Caco-2 (cell line): ENCODE results near the gene CLEC17A. TPM values are rescaled to one million over a fixed set of nuclear protein-coding genes. Genes with fewer than 3 reads are reported as not detected.

Experiments used
- BruUV-seq: library from RNA; stranded (reverse); fragments of 400-500 nt; replicated peaks from 2 replicates; lab custom pipeline; 2021; lab: Mats Ljungman, UMichigan
- CTCF ChIA-PET: fragments of 300-600 bp; sonication (Branson Sonifier 250); formaldehyde crosslinking; loops from one replicate; lab custom pipeline; 2022; ENCODE audit warnings: antibody characterized with exemption; lab: Charles Lee
- POLR2A ChIA-PET: fragments of 300-600 bp; sonication (Branson Sonifier 250); formaldehyde crosslinking; loops from one replicate; lab custom pipeline; 2022; ENCODE audit warnings: antibody characterized with exemption; lab: Charles Lee
- DNase-seq, 2 experiments: peaks; one replicate each; pipeline versions ENCODE4 v3.0.0 to v3.0.0-alpha.2; 2020 to 2022
- H3K27me3 ChIP-seq: replicated peaks from 2 replicates; pipeline ENCODE4 v1.6.0; 2011; ENCODE audit warnings: low read length; ENCODE audit not compliant: control insufficient read depth, insufficient read depth
- H3K36me3 ChIP-seq: 2 replicates; pipeline ENCODE4 v1.5.1; 2011; ENCODE audit warnings: low read length; ENCODE audit not compliant: control insufficient read depth, insufficient read depth
- H3K4me1 ChIP-seq: fragments of 250-450 bp; sonication (Bioruptor Pico); 2 replicates; pipeline ENCODE4 v1.5.1; 2020; ENCODE audit warnings: mild to moderate bottlenecking
- H3K4me3 ChIP-seq: 2 replicates; pipeline ENCODE4 v1.5.1; 2011; ENCODE audit warnings: low read depth, mild to moderate bottlenecking, control low read depth, low read length
- H3K9me3 ChIP-seq: fragments of 250-450 bp; sonication (Bioruptor Pico); 2 replicates; pipeline ENCODE4 v1.5.1; 2020; ENCODE audit warnings: mild to moderate bottlenecking, moderate library complexity
- H3K27ac Mint-ChIP-seq: one replicate; pipeline ENCODE4 v1.8.0; 2022; ENCODE audit warnings: mixed read lengths; ENCODE audit not compliant: unreplicated experiment
- H3K27me3 Mint-ChIP-seq: one replicate; pipeline ENCODE4 v1.8.0; 2022; ENCODE audit warnings: mixed read lengths; ENCODE audit not compliant: insufficient read depth, unreplicated experiment
- H3K36me3 Mint-ChIP-seq: one replicate; pipeline ENCODE4 v1.8.0; 2022; ENCODE audit warnings: mild to moderate bottlenecking, mixed read lengths; ENCODE audit not compliant: insufficient read depth, unreplicated experiment
- H3K4me1 Mint-ChIP-seq: one replicate; pipeline ENCODE4 v1.8.0; 2022; ENCODE audit warnings: low read depth, mixed read lengths; ENCODE audit not compliant: unreplicated experiment
- H3K4me3 Mint-ChIP-seq: one replicate; pipeline ENCODE4 v1.8.0; 2022; ENCODE audit warnings: mild to moderate bottlenecking, moderate library complexity, mixed read lengths; ENCODE audit not compliant: unreplicated experiment
- H3K9me3 Mint-ChIP-seq: one replicate; pipeline ENCODE4 v1.8.0; 2022; ENCODE audit warnings: mixed read lengths; ENCODE audit not compliant: unreplicated experiment
- intact Hi-C: fragments of 100-400 bp; cut with micrococcal nuclease; formaldehyde crosslinking; loops from one replicate; pipeline ENCODE4 v1.10.0; 2022; ENCODE audit not compliant: unreplicated experiment
- total RNA-seq: library from RNA; stranded (reverse); gene quantifications from 2 replicates; pipeline ENCODE4 v1.2.3, GENCODE V29; 2022
- TF ChIP-seq, protein P1 (sequence below), 2 experiments: fragments of 200-600 bp in 1 of 2; IDR thresholded peaks; 1 replicate in 1 of 2; 2 replicates in 1 of 2; pipeline versions ENCODE4 v1.5.1 to v1.8.0; 2011 to 2022; ENCODE audit warnings: antibody characterized with exemption in 1 of 2, control low read depth in 1 of 2, inconsistent platforms in 1 of 2, low read depth in 1 of 2, low read length in 1 of 2, mild to moderate bottlenecking in 1 of 2, moderate library complexity in 1 of 2; ENCODE audit not compliant: insufficient read depth in 1 of 2, severe bottlenecking in 1 of 2, unreplicated experiment in 1 of 2

Gene CLEC17A
- total RNA-seq, 1 experiment from 2014 or later: not detected

DNA sequence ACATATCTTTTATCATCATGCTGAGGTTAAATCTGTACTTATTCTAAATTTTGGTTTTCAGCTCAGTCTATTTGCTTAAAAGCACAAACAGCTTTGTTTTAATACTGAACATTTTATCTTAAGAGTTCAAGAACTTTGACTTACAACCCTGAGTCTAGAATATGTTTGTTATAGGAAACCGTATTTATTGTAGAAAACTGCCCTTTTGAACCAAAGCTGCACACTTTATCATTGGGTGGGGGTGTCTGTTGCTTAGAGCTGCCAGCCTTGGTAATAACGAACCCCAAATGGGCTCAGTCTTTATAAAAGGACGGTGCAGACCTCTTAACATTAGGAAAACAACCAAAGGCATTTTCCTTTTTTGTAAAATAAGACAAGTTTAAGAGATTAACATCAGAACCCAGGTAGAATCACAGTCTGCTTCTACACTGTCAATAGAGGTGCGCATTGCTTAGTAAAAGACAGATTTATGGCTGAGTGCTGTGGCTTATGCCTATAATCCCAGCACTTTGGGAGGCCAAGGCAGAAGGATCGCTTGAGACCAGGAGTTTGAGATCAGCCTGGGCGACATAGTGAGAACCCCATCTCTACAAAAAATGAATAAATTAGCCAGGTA, 77.1 kb downstream of the CLEC17A start:
- H3K27me3 Mint-ChIP-seq: peaks cover 4% of the 10 kb centered on the region
- Histone ChIP-seq H3K4me3 (no peak overlapping the region), H3K4me1 (no peaks in the 10 kb centered on the region), H3K9me3 (no peaks in the 10 kb centered on the region), H3K36me3 (no peaks in the 10 kb centered on the region), H3K27me3 (no peaks in the 10 kb centered on the region)
- ChIA-PET POLR2A (interaction anchor here (0.6 kb wide), 1 partner anchor 174 kb away, joined by 3 read pairs; no protein-coding TSS in a partner anchor), CTCF (interaction anchor here (0.6 kb wide), 1 partner anchor 10 kb away, joined by 4 read pairs; no protein-coding TSS in a partner anchor)
- DNase-seq: no peak
- intact Hi-C loops: no loop called here
- H3K27ac Mint-ChIP-seq: no peak overlapping the region
- no peak overlapping the region for H3K4me3 Mint-ChIP-seq
- no TSS peak for BruUV-seq
- no peaks in the 10 kb centered on the region for H3K9me3 Mint-ChIP-seq
- TF ChIP-seq, protein P1, sequence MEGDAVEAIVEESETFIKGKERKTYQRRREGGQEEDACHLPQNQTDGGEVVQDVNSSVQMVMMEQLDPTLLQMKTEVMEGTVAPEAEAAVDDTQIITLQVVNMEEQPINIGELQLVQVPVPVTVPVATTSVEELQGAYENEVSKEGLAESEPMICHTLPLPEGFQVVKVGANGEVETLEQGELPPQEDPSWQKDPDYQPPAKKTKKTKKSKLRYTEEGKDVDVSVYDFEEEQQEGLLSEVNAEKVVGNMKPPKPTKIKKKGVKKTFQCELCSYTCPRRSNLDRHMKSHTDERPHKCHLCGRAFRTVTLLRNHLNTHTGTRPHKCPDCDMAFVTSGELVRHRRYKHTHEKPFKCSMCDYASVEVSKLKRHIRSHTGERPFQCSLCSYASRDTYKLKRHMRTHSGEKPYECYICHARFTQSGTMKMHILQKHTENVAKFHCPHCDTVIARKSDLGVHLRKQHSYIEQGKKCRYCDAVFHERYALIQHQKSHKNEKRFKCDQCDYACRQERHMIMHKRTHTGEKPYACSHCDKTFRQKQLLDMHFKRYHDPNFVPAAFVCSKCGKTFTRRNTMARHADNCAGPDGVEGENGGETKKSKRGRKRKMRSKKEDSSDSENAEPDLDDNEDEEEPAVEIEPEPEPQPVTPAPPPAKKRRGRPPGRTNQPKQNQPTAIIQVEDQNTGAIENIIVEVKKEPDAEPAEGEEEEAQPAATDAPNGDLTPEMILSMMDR (IDR thresholded peaks at IDR 0.05; ENCODE audit: insufficient read depth in 1 of 2, low read depth in 1 of 2, low read length in 1 of 2, severe bottlenecking in 1 of 2, unreplicated experiment in 1 of 2): no peak
- no peaks in the 10 kb centered on the region for H3K36me3 Mint-ChIP-seq
- H3K4me1 Mint-ChIP-seq: no peaks in the 10 kb centered on the region

DNA sequence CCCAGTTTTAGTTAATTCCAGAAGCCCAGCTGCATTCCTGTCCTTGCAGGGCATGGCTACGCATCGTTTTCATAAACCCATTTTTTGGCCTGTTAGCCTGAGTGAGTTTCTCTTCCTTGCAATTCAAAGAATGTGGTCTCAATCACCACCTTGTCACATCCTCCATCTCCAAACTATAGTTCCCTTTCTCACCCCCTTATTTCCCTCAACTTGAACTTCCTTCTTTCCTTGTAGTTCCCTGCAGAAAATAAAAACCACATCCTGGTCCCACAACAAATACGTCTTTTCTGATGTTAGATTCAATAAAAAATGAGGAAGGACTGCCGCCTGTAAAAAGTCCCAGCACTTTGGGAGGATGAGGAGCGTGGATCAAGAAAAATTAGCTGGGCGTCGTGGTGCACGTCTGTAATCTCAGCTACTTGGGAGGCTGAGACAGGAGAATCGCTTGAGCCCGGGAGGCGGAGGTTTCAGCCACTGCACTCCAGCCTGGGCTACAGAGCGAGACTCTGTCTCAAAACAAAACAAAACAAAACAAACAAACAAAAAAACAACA, 78.6 kb downstream of the CLEC17A start:
- no peak overlapping the region for H3K27ac Mint-ChIP-seq
- intact Hi-C loops: no loop called here
- POLR2A ChIA-PET: no interaction called here

More for the DNA sequence above, 78.6 kb downstream of the CLEC17A start:
- H3K4me1 Mint-ChIP-seq: no peaks in the 10 kb centered on the region
- Histone ChIP-seq H3K4me1 (no peaks in the 10 kb centered on the region), H3K4me3 (no peak overlapping the region), H3K9me3 (no peaks in the 10 kb centered on the region), H3K27me3 (no peaks in the 10 kb centered on the region), H3K36me3 (no peaks in the 10 kb centered on the region)
- BruUV-seq: no TSS peak
- TF ChIP-seq, protein P1 (IDR thresholded peaks at IDR 0.05; ENCODE audit: insufficient read depth in 1 of 2, low read depth in 1 of 2, low read length in 1 of 2, severe bottlenecking in 1 of 2, unreplicated experiment in 1 of 2): no peak
- CTCF ChIA-PET: no interaction called here
- H3K27me3 Mint-ChIP-seq: peaks cover 2% of the 10 kb centered on the region
- no peaks in the 10 kb centered on the region for H3K9me3 Mint-ChIP-seq
- H3K4me3 Mint-ChIP-seq: no peak overlapping the region
- no peak for DNase-seq
- no peaks in the 10 kb centered on the region for H3K36me3 Mint-ChIP-seq

Other genes starting within 250 kb of the CLEC17A start
- 24.8 and 34.8 TPM in 2 replicates for gene ADGRE5, start 201.6 kb upstream of the CLEC17A start, total RNA-seq
- gene DDX39A, start 163.7 kb upstream of the CLEC17A start, total RNA-seq: 118 and 126 TPM in 2 replicates
- 102 and 105 TPM in 2 replicates for gene PKN1, start 149.8 kb upstream of the CLEC17A start, total RNA-seq
- gene PTGER1, start 107.7 kb upstream of the CLEC17A start, total RNA-seq: 0.20 and 0.74 TPM in 2 replicates
- 98.7 and 105 TPM in 2 replicates for gene GIPC1, start 87.0 kb upstream of the CLEC17A start, total RNA-seq
- 79.5 and 80.2 TPM in 2 replicates for gene DNAJB1, start 64.7 kb upstream of the CLEC17A start, total RNA-seq
- 294 and 300 TPM in 2 replicates for gene TECR, start 53.5 kb upstream of the CLEC17A start, total RNA-seq
- gene NDUFB7, start 11.0 kb upstream of the CLEC17A start, total RNA-seq: 158 and 173 TPM in 2 replicates
- gene ADGRE3, start 91.8 kb downstream of the CLEC17A start, total RNA-seq: not detected in 2 replicates
- gene ZNF333, start 107.0 kb downstream of the CLEC17A start, total RNA-seq: 5.3 and 6.0 TPM in 2 replicates
- gene ADGRE2, start 195.5 kb downstream of the CLEC17A start, total RNA-seq: 0.23 and 0.26 TPM in 2 replicates